ENCODE data around the gene ATP2B2.

- TF ChIP-seq, protein P1, sequence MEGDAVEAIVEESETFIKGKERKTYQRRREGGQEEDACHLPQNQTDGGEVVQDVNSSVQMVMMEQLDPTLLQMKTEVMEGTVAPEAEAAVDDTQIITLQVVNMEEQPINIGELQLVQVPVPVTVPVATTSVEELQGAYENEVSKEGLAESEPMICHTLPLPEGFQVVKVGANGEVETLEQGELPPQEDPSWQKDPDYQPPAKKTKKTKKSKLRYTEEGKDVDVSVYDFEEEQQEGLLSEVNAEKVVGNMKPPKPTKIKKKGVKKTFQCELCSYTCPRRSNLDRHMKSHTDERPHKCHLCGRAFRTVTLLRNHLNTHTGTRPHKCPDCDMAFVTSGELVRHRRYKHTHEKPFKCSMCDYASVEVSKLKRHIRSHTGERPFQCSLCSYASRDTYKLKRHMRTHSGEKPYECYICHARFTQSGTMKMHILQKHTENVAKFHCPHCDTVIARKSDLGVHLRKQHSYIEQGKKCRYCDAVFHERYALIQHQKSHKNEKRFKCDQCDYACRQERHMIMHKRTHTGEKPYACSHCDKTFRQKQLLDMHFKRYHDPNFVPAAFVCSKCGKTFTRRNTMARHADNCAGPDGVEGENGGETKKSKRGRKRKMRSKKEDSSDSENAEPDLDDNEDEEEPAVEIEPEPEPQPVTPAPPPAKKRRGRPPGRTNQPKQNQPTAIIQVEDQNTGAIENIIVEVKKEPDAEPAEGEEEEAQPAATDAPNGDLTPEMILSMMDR (IDR thresholded peaks at IDR 0.05 in 2 of 3, conservative IDR thresholded peaks at IDR 0.05 in 1 of 3; ENCODE audit: borderline replicate concordance in 1 of 3, insufficient read depth in 1 of 3, low read depth in 2 of 3, low read length in 2 of 3), result no peak
- no peak for TF ChIP-seq POLR2A (IDR thresholded peaks at IDR 0.05; ENCODE audit: borderline replicate concordance, extremely low read depth, insufficient read depth, insufficient read length)
- no peak for TF ChIP-seq CEBPB (IDR thresholded peaks at IDR 0.05; ENCODE audit: low read depth)
- TF ChIP-seq REST (IDR thresholded peaks at IDR 0.05; ENCODE audit: low read depth), result no peak
Observed at GRCh38 chr3:10347648-10348403, 157.6 kb downstream of the ATP2B2 start.

All from HCT116 (cell line).